HepG2 (cell line): ENCODE measurements around the gene GLYATL3. TPM values are rescaled to one million over a fixed set of nuclear protein-coding genes. Genes with fewer than 3 reads are reported as not detected.
"Not testable (repeated sequence)": the region's sequence is repeated elsewhere in the genome, so short reads cannot be mapped to it uniquely, and the experiment has no call there.

Source experiments
- ATAC-seq: fragments of 200-7000 bp; cut with Tn5 transposase; 3 replicates; pipeline ENCODE4 v1.9.1; 2020; ENCODE audit warnings: mild to moderate bottlenecking, moderate library complexity
- BruUV-seq: library from RNA; stranded (reverse); fragments of 400-500 nt; replicated peaks from 2 replicates; lab custom pipeline; 2021; lab: Mats Ljungman, UMichigan
- CTCF ChIA-PET: fragments of 300-600 bp; formaldehyde crosslinking; extraction: SDS; loops from one replicate; lab custom pipeline; 2021; ENCODE audit warnings: low total read pairs, inconsistent platforms, low intra/inter-chr PET ratio; lab: Yijun Ruan, JAX
- POLR2A ChIA-PET: fragments of 350-600 bp; sonication (Branson Sonifier 250); formaldehyde crosslinking; loops from one replicate; lab custom pipeline; 2020; ENCODE audit warnings: antibody characterized with exemption, inconsistent platforms; lab: Yijun Ruan, JAX
- DNase-seq: peaks from one replicate; pipeline ENCODE4 v3.0.0-alpha.2; 2015; ENCODE audit warnings: low spot score
- FAIRE-seq: peaks from 3 replicates; lab custom pipeline; 2011; peaks lifted over from hg19 to GRCh38; lab: Jason Lieb, UNC
- H2AFZ ChIP-seq: one replicate; pipeline ENCODE4 v1.6.1; 2011; ENCODE audit warnings: low read length, inconsistent platforms
- H3K27ac ChIP-seq: fragments of 300-600 bp; 3 replicates; pipeline ENCODE4 v1.8.0; 2011; ENCODE audit warnings: mixed run types, mild to moderate bottlenecking, mixed read lengths, low read length, inconsistent platforms; ENCODE audit not compliant: insufficient read depth; ENCODE audit errors: extremely low read length
- H3K27me3 ChIP-seq, 2 experiments: fragments of 200-600 bp in 1 of 2; 2 replicates in 1 of 2; 3 replicates in 1 of 2; pipeline versions ENCODE4 v1.6.0 to v1.8.0; 2011; ENCODE audit warnings: low read length in 2 of 2, mild to moderate bottlenecking in 2 of 2, moderate library complexity in 2 of 2, inconsistent platforms in 1 of 2; ENCODE audit not compliant: insufficient read depth in 2 of 2, control insufficient read depth in 1 of 2
- H3K36me3 ChIP-seq, 2 experiments: fragments of 200-600 bp in 1 of 2; replicated peaks in 1 of 2; 2 replicates in 1 of 2; 3 replicates in 1 of 2; pipeline versions ENCODE4 v1.5.1 to v1.8.0; 2011; ENCODE audit warnings: low read length in 2 of 2, inconsistent platforms in 1 of 2; ENCODE audit not compliant: insufficient read depth in 2 of 2, control insufficient read depth in 1 of 2
- H3K4me1 ChIP-seq: 2 replicates; pipeline ENCODE4 v1.5.1; 2012; ENCODE audit warnings: low read length, inconsistent platforms; ENCODE audit not compliant: insufficient read depth
- H3K4me2 ChIP-seq: 2 replicates; pipeline ENCODE4 v1.6.0; 2011; ENCODE audit warnings: low read depth, low read length, inconsistent platforms
- H3K4me3 ChIP-seq, 3 experiments: fragments of 200-600 bp in 1 of 3; sonication (generic), shearing (Covaris generic) in 1 of 3; replicated peaks in 1 of 3; 2 replicates each; pipeline ENCODE4 v1.5.1; 2011 to 2016; ENCODE audit warnings: low read length in 3 of 3, inconsistent platforms in 2 of 3, low read depth in 2 of 3, mild to moderate bottlenecking in 2 of 3, control low read depth in 1 of 3, mixed read lengths in 1 of 3; ENCODE audit not compliant: insufficient read depth in 1 of 3
- H3K79me2 ChIP-seq: one replicate; pipeline ENCODE4 v1.6.1; 2011; ENCODE audit warnings: low read length, inconsistent platforms; ENCODE audit not compliant: insufficient read depth
- H3K9ac ChIP-seq: 2 replicates; pipeline ENCODE4 v1.6.0; 2011; ENCODE audit warnings: mild to moderate bottlenecking, low read depth, low read length, inconsistent platforms; ENCODE audit not compliant: insufficient read depth
- H3K9me3 ChIP-seq: 2 replicates; pipeline ENCODE4 v1.5.1; 2012; ENCODE audit warnings: mild to moderate bottlenecking, low read length
- H4K20me1 ChIP-seq: 2 replicates; pipeline ENCODE4 v1.6.0; 2011; ENCODE audit warnings: inconsistent platforms, mild to moderate bottlenecking, low read length, moderate library complexity; ENCODE audit not compliant: insufficient read depth
- SMC3 ChIP-seq: IDR thresholded peaks from 2 replicates; pipeline ENCODE4 v1.6.1; 2011; ENCODE audit warnings: low read length, improper control_type of control experiment
- WGBS: methylation state at CpG from one replicate; pipeline ENCODE4 v1.1.6; 2017; ENCODE audit warnings: low lambda C conversion rate; 5-methylcytosine and 5-hydroxymethylcytosine counted together
- in situ Hi-C: cut with HindIII; loops from 2 replicates; pipeline ENCODE4 v1.10.0; 2017; ENCODE audit warnings: low pct_unique_long_range_greater_than_20kb; ENCODE audit not compliant: extremely low pct_ligation_motif_present
- intact Hi-C: fragments of 100-400 bp; cut with micrococcal nuclease; formaldehyde crosslinking; loops from one replicate; pipeline ENCODE4 v1.10.0; 2022; ENCODE audit not compliant: unreplicated experiment
- polyA plus RNA-seq, 8 experiments: library from polyadenylated mRNA; depleted of rRNA in 3 of 8; stranded (reverse) in 7 of 8; unstranded in 1 of 8; fragments of >200 nt; fragmentation: Illumina TruSeq in 4 of 8; extraction: Trizol in 4 of 8; gene quantifications; 2 replicates each; pipeline versions ENCODE4 v1.2.1 to v1.2.3, GENCODE V29; 2011 to 2016; ENCODE audit warnings: low read depth in 4 of 8, missing spikeins in 1 of 8, mixed read lengths in 1 of 8; ENCODE audit not compliant: insufficient read depth in 1 of 8
- total RNA-seq, 5 experiments: library from RNA; depleted of rRNA; stranded (reverse); fragments of >200 nt; fragmentation: Illumina TruSeq; extraction: Trizol; gene quantifications; 2 replicates each; pipeline ENCODE4 v1.2.3, GENCODE V29; 2016; ENCODE audit warnings: low read depth in 1 of 5

Gene GLYATL3
- total and polyA plus RNA-seq, 2 of the 13 experiments (the other 11 are each of a cell fraction or from before 2014, with no cell fraction given), result 0.05 TPM; not detected in 1

DNA sequence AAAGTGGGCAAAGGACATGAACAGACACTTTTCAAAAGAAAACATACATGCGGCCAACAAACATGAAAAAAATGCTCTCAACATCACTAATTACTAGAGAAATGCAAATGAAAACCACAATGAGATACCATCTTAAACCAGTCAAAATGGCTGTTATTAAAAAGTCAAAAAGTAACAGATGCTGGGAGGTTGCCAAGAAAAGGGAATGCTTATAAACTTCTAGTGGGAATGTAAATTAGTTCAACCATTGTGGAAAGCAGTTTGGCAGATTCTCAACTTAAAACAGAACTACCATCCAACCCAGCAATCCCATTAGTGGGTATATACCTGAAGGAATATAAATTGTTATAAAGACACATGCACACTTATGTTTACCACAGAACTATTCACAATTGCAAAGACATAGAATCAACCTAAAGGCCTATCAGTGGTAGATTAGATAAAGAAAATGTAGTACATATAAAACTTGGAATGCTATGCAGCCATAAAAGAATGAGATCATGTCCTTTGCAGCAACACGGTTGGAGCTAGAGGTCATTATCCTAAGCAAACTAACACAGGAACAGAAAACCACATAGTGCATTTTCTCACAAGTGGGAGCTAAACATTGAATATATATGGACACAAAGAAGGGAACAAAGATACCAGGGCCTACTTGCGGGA lies 20.3 kb upstream of the GLYATL3 start:
- no peak for FAIRE-seq
- DNase-seq, result no peak
- no peak for TF ChIP-seq SMC3

DNA sequence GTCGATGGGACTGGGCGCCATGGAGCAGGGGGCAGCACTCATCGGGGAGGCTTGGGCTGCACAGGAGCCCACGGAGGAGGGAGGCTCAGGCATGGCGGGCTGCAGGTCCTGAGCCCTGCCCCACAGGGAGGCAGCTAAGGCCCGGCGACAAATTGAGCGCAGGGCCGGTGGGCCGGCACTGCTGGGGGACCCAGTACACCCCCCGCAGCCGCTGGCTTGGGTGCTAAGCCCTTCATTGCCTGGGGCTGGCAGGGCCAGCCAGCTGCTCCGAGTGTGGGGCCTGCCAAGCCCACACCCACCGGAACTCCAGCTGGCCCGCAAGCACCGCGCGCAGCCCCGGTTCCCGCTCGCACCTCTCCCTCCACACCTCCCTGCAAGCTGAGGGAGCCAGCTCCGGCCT lies 17.9 kb upstream of the GLYATL3 start:
- H4K20me1 ChIP-seq, H3K4me2 ChIP-seq, H3K27me3 ChIP-seq, H3K4me3 ChIP-seq, DNase-seq, H3K4me1 ChIP-seq, FAIRE-seq, POLR2A ChIA-PET, BruUV-seq, H3K9me3 ChIP-seq, intact Hi-C loops, ATAC-seq, H3K9ac ChIP-seq, CTCF ChIA-PET, H3K27ac ChIP-seq, in situ Hi-C loops, H3K79me2 ChIP-seq, H2AFZ ChIP-seq: not testable (repeated sequence)
- WGBS, result 99% methylated on average over 20 of the region's 22 CpGs
- H3K36me3 ChIP-seq, result peaks cover 5 to 14% of the 10 kb centered on the region in 2 experiments; a peak in 4 of 5 replicates

More for the DNA sequence above, 20.3 kb upstream of the GLYATL3 start:
- intact Hi-C loops, result no loop called here
- Histone ChIP-seq H3K4me1 (no peaks in the 10 kb centered on the region), H3K4me3 (no peak overlapping the region), H3K27me3 (no peaks in the 10 kb centered on the region), H3K9ac (no peak overlapping the region), H3K27ac (no peak overlapping the region), H3K36me3 (peaks cover 1 to 5% of the 10 kb centered on the region in 2 experiments; a peak in 3 of 5 replicates), H4K20me1 (no peaks in the 10 kb centered on the region), H3K4me2 (no peak overlapping the region), H2AFZ (no peak overlapping the region), H3K9me3 (no peaks in the 10 kb centered on the region), H3K79me2 (no peaks in the 10 kb centered on the region)
- in situ Hi-C loops, result no loop called here
- BruUV-seq, result no TSS peak
- WGBS, result 95% methylated on average over 3 of the region's 3 CpGs
- no peak for ATAC-seq
- POLR2A ChIA-PET, result no interaction called here
- CTCF ChIA-PET, result no interaction called here

DNA sequence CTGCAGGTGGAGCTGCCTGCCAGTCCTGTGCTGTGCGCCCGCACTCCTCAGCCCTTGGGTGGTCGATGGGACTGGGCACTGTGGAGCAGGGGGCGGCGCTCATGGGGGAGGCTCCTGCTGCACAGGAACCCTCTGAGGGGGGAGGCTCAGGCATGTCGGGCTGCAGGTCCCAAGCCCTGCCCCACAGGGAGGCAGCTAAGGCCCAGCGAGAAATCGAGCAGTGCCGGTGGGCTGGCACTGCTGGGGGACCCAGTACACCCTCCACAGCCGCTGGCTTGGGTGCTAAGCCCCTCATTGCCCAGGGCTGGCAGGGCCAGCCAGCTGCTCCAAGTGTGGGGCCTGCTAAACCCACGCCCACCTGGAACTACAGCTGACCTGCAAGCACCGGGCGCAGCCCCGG lies 16.3 kb upstream of the GLYATL3 start:
- FAIRE-seq, intact Hi-C loops, H3K9ac ChIP-seq, H3K4me3 ChIP-seq, H3K27me3 ChIP-seq, POLR2A ChIA-PET, H3K4me1 ChIP-seq, CTCF ChIA-PET, H3K27ac ChIP-seq, H3K9me3 ChIP-seq, DNase-seq, ATAC-seq, in situ Hi-C loops, H2AFZ ChIP-seq, H3K4me2 ChIP-seq, BruUV-seq, H4K20me1 ChIP-seq, H3K79me2 ChIP-seq: not testable (repeated sequence)
- peaks cover 5 to 15% of the 10 kb centered on the region in 2 experiments; a peak in 4 of 5 replicates for H3K36me3 ChIP-seq
- WGBS, result 85% methylated on average over 8 of the region's 14 CpGs
